Karpas-422 (cell line): ENCODE data around the gene CMKLR1. TPM values are rescaled to one million over a fixed set of nuclear protein-coding genes. Genes with fewer than 3 reads are reported as not detected.
A peak's percentile ranks its signal among the peaks of the same experiment; 100 is the strongest.

ENCODE experiments used
- DNase-seq: peaks from one replicate; pipeline ENCODE4 v3.0.0-alpha.2; 2015
- H2AFZ ChIP-seq: fragments of 200-600 bp; sonication (generic); 2 replicates; pipeline ENCODE4 v1.6.1; 2014; ENCODE audit warnings: antibody characterized with exemption, low read length, mixed read lengths
- H3K27ac ChIP-seq: fragments of 200-600 bp; sonication (generic); 2 replicates; pipeline ENCODE4 v1.5.1; 2014; ENCODE audit warnings: mild to moderate bottlenecking, low read length, moderate library complexity
- H3K27me3 ChIP-seq: fragments of 200-600 bp; sonication (generic); 2 replicates; pipeline ENCODE4 v1.6.1; 2014; ENCODE audit warnings: low read length, mixed read lengths
- H3K36me3 ChIP-seq: fragments of 200-600 bp; sonication (generic); 2 replicates; pipeline ENCODE4 v1.6.1; 2014; ENCODE audit warnings: low read length, mixed read lengths; ENCODE audit not compliant: insufficient read depth
- H3K4me1 ChIP-seq: fragments of 200-600 bp; sonication (generic); 2 replicates; pipeline ENCODE4 v1.6.1; 2014; ENCODE audit warnings: mild to moderate bottlenecking, low read length, mixed read lengths
- H3K4me2 ChIP-seq: fragments of 200-600 bp; sonication (generic); 2 replicates; pipeline ENCODE4 v1.6.1; 2014; ENCODE audit warnings: low read length, low read depth, mild to moderate bottlenecking; ENCODE audit not compliant: poor library complexity, severe bottlenecking
- H3K4me3 ChIP-seq: fragments of 200-600 bp; sonication (generic); 2 replicates; pipeline ENCODE4 v1.5.1; 2014; ENCODE audit warnings: mild to moderate bottlenecking, antibody characterized with exemption, low read length, mixed read lengths
- H3K79me2 ChIP-seq: fragments of 200-600 bp; sonication (generic); 2 replicates; pipeline ENCODE4 v1.6.1; 2014; ENCODE audit warnings: mild to moderate bottlenecking, low read length, mixed read lengths
- H3K9ac ChIP-seq: fragments of 200-600 bp; sonication (generic); 2 replicates; pipeline ENCODE4 v1.6.0; 2014; ENCODE audit warnings: low read length
- H3K9me2 ChIP-seq: fragments of 200-600 bp; sonication (generic), shearing (Covaris generic); replicated peaks from 2 replicates; pipeline ENCODE4 v1.6.0; 2014; ENCODE audit warnings: mild to moderate bottlenecking, low read length, moderate library complexity; ENCODE audit not compliant: insufficient read depth
- H3K9me3 ChIP-seq: fragments of 300-700, 200-600 bp; sonication (generic); 2 replicates; pipeline ENCODE4 v1.6.1; 2014; ENCODE audit warnings: low read length, mixed read lengths
- H4K20me1 ChIP-seq: fragments of 200-600 bp; sonication (generic); 2 replicates; pipeline ENCODE4 v1.6.1; 2014; ENCODE audit warnings: mild to moderate bottlenecking, antibody characterized with exemption, low read length, low read depth; ENCODE audit not compliant: insufficient read depth
- total RNA-seq: library from RNA; depleted of rRNA; stranded (reverse); fragments of >200 nt; shearing (Covaris generic); gene quantifications from 2 replicates; pipeline ENCODE4 v1.2.3, GENCODE V29; 2014; ENCODE audit warnings: low replicate concordance

Gene CMKLR1
- total RNA-seq, 1 experiment from 2014 or later, result not detected

DNA sequence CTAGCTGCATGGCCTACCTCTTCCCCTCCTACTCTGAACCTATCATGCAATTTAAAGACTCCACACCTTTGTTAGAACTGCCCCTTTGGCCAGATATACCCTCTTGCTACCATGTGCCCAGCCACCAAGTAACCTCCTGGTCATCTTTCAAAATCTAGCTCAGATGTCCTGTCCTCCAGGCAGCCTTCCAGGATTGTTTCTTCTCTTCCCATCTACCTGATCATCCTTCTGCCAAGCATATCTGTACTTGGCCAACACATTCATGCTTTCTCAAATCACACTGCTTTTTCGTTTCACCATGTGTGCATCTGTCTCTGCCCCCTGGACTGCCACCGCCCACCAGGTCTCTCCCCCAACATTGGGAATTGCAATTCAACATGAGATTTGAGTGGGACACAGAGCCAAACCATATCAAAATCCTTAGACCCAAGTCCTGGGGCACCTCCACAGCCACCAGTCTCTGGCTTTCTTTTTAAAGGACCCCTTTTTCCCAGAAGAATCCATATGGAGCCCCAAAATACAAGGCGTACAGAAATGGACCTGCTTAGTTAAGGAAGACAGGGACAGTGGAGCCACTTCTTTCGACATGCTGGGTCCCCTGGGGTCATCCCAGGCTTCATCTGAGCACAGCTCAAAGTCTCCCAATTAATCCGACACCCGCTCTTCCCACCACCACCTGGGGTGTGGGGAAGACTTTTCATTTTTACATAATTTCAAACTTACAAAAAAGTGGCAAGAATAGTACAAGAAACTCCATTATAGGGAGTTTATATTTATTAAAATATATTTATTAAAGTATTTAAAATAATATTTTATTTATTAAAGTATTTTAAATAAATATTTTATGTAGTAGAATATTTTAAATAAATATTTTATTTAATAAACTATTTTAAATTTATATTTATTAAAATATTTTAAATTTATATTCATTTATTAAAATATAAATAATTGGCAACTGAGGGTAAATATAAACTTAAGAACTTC lies 7.9 kb upstream of the CMKLR1 start:
- Histone ChIP-seq H3K9me3 (no peaks in the 10 kb centered on the region), H3K4me2 (no peak overlapping the region), H3K27ac (no peak overlapping the region), H3K9ac (no peak overlapping the region), H3K9me2 (no peaks in the 10 kb centered on the region), H3K27me3 (no peaks in the 10 kb centered on the region), H3K4me3 (no peak overlapping the region), H3K4me1 (no peaks in the 10 kb centered on the region), H3K36me3 (no peaks in the 10 kb centered on the region), H2AFZ (no peak overlapping the region), H4K20me1 (no peaks in the 10 kb centered on the region), H3K79me2 (no peaks in the 10 kb centered on the region)
- no peak for DNase-seq

DNA sequence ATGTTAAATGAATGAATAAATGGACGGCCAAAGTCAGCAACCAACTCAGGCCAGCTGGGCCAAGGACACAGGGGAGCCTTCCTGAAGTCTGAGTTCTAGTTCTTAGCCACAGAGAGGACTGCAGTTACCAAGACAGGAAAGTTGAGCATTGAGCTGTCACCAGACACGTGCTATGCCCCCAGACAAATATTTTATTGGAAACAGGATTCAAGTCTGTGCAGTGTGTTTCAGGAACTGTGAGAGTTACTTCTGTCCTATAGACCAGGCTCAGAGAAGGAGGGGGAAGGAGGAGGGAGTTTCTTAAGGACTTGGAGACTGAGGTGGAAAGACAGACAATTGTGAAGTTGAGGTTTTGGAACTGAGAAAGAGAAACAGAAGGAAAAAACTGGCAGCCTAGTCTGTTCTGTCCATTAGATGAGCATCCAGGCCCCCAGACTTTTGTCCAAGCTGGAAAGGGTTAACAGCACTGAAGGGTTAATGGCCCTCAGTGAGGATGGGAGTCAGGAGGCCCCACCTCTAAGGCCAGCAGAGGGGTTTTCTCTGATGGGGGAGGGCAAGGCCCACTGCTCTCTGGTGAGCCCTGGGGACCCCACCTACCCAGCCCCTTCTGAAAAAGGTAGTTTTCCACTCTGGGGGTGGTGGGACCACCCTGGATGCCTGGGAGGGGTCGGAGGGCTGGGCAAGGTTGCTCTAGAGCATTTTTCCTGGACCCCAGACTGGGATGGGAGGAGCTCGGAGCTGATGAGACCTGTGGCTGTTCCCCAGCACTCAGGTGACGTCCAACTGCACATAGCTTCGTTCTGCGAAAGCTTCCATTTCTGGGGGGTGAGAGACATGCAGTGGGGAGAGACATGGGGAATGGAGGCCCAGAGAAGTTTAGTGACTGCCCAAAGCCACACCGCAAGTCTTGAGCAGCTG lies 6.9 kb upstream of the CMKLR1 start:
- DNase-seq, result no peak
- Histone ChIP-seq H3K4me1 (no peaks in the 10 kb centered on the region), H3K27ac (no peak overlapping the region), H3K9ac (no peak overlapping the region), H3K4me2 (no peak overlapping the region), H2AFZ (no peak overlapping the region), H3K79me2 (no peaks in the 10 kb centered on the region), H3K36me3 (no peaks in the 10 kb centered on the region), H3K9me3 (no peaks in the 10 kb centered on the region), H4K20me1 (no peaks in the 10 kb centered on the region), H3K9me2 (no peaks in the 10 kb centered on the region), H3K4me3 (no peak overlapping the region), H3K27me3 (no peaks in the 10 kb centered on the region)

DNA sequence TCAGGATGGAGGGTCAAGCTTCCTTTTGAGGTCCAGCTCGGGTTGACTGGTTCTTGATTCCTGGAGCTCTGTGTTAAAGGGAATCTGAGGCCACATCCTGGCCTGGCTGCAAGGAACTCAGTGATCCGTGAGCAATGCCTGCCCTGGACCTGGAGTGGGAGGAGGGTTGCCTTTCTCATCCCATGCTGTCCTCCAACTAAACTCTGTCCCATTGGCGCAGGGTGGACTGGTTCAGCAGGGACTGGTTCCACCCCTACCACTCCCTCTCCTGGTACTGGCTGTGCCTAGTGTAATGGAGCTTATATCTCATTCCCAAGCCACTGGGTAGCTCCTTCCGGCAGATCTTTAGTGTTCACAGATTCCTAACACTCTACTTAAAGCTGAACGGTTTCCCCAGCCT lies 3.9 kb upstream of the CMKLR1 start:
- no peaks in the 10 kb centered on the region for H3K27me3 ChIP-seq
- no peaks in the 10 kb centered on the region for H3K36me3 ChIP-seq
- H3K4me3 ChIP-seq, result no peak overlapping the region

DNA sequence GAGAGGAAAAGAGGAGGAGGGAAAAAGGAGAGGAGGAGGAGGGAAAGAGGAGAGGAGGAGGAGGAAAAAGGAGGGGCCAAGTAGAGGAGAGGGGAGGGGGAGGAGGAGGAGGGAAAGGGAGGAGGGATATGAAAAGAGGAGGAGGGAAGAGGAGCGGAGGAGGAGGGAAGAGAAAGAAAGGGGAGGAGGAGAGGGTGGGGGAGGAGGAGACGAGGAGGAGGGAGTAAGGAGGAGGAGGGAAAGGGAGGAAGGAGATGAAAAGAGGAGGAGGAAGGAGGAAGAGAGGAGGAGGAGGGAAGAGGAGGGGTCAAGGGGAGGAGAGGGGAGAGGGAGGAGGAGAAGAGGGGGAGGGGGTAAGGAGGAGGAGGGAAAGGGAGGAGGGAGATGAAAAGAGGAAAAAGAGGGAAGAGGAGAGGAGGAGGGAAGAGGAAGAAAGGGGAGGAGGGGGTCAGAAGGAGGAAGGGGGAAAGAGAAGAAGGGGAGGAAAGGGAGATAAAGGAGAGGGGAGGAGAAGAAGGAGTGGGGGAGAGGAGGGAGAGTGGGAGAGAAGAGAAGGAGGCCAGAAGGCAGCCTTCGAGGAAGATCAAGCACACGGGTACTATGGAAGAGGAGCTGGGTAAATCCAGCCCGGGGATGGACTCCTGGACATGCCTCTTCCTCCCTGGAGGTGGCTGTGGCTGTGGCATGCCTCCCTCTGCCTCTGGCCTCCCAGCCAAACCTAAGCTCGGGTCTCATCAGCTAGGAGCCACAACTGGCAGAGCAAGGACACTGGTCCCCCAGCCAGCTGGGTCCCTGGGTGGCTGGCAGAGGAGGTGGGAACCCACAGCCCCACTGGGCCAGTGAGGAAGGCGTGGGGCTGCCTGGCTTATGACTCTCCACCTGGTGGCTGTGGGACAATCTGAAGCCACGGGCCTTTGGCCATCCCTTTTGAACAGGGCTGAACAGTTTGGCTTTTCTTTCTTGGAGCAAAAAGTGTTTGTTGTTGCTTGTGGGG lies 3.0 kb upstream of the CMKLR1 start:
- Histone ChIP-seq H2AFZ (no peak overlapping the region), H3K27me3 (no peaks in the 10 kb centered on the region), H3K4me3 (no peak overlapping the region)

More for the DNA sequence above, 3.9 kb upstream of the CMKLR1 start:
- no peak for DNase-seq
- Histone ChIP-seq H3K9me2 (no peaks in the 10 kb centered on the region), H3K9me3 (no peaks in the 10 kb centered on the region), H3K4me1 (no peaks in the 10 kb centered on the region), H3K9ac (no peak overlapping the region), H3K79me2 (no peaks in the 10 kb centered on the region), H2AFZ (no peak overlapping the region), H3K27ac (no peak overlapping the region), H4K20me1 (no peaks in the 10 kb centered on the region), H3K4me2 (no peak overlapping the region)

DNA sequence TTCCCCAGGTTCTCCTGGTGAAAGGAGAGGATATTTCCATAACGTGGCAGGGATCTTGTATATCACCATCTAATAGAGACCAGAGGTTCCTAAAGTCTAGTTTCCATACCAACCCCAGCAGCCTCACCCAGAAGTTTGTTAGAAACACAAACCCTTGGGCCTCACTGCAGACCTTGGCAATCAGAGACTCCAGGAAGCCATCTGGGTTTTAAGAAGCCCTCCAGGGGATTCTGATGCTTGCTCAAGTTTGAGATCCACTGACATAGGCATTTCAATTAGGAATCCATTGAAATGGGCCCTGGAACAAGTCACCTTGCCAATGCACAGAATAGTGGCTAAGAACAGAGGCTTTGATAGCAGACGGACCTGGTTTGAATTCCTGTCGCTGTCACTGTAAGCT lies 2.2 kb upstream of the CMKLR1 start:
- H3K27ac ChIP-seq, result no peak overlapping the region
- no peaks in the 10 kb centered on the region for H3K9me2 ChIP-seq
- no peak overlapping the region for H3K4me2 ChIP-seq
- H4K20me1 ChIP-seq, result no peaks in the 10 kb centered on the region
- no peak overlapping the region for H3K9ac ChIP-seq
- no peak for DNase-seq
- H3K36me3 ChIP-seq, result no peaks in the 10 kb centered on the region
- no peaks in the 10 kb centered on the region for H3K9me3 ChIP-seq
- H3K79me2 ChIP-seq, result no peaks in the 10 kb centered on the region
- H2AFZ ChIP-seq, result no peak overlapping the region
- H3K4me3 ChIP-seq, result no peak overlapping the region
- H3K4me1 ChIP-seq, result no peaks in the 10 kb centered on the region
- H3K27me3 ChIP-seq, result no peaks in the 10 kb centered on the region

More for the DNA sequence above, 3.0 kb upstream of the CMKLR1 start:
- H4K20me1 ChIP-seq, result no peaks in the 10 kb centered on the region
- no peaks in the 10 kb centered on the region for H3K4me1 ChIP-seq
- no peak overlapping the region for H3K9ac ChIP-seq
- H3K4me2 ChIP-seq, result no peak overlapping the region
- no peaks in the 10 kb centered on the region for H3K36me3 ChIP-seq
- no peak overlapping the region for H3K27ac ChIP-seq
- H3K9me3 ChIP-seq, result no peaks in the 10 kb centered on the region
- DNase-seq, result no peak
- no peaks in the 10 kb centered on the region for H3K79me2 ChIP-seq
- no peaks in the 10 kb centered on the region for H3K9me2 ChIP-seq

- no peak overlapping the region for H3K9ac ChIP-seq
- H3K9me3 ChIP-seq, result no peaks in the 10 kb centered on the region
- no peaks in the 10 kb centered on the region for H3K4me1 ChIP-seq
- no peak for DNase-seq
- H2AFZ ChIP-seq, result no peak overlapping the region
- no peaks in the 10 kb centered on the region for H4K20me1 ChIP-seq
- H3K36me3 ChIP-seq, result no peaks in the 10 kb centered on the region
- no peak overlapping the region for H3K4me2 ChIP-seq
- no peak overlapping the region for H3K27ac ChIP-seq
- H3K4me3 ChIP-seq, result no peak overlapping the region
- no peaks in the 10 kb centered on the region for H3K79me2 ChIP-seq
- no peaks in the 10 kb centered on the region for H3K9me2 ChIP-seq
- no peaks in the 10 kb centered on the region for H3K27me3 ChIP-seq
Observed at GRCh38 chr12:108340037-108340436, 926 bp upstream of the CMKLR1 start.

DNA sequence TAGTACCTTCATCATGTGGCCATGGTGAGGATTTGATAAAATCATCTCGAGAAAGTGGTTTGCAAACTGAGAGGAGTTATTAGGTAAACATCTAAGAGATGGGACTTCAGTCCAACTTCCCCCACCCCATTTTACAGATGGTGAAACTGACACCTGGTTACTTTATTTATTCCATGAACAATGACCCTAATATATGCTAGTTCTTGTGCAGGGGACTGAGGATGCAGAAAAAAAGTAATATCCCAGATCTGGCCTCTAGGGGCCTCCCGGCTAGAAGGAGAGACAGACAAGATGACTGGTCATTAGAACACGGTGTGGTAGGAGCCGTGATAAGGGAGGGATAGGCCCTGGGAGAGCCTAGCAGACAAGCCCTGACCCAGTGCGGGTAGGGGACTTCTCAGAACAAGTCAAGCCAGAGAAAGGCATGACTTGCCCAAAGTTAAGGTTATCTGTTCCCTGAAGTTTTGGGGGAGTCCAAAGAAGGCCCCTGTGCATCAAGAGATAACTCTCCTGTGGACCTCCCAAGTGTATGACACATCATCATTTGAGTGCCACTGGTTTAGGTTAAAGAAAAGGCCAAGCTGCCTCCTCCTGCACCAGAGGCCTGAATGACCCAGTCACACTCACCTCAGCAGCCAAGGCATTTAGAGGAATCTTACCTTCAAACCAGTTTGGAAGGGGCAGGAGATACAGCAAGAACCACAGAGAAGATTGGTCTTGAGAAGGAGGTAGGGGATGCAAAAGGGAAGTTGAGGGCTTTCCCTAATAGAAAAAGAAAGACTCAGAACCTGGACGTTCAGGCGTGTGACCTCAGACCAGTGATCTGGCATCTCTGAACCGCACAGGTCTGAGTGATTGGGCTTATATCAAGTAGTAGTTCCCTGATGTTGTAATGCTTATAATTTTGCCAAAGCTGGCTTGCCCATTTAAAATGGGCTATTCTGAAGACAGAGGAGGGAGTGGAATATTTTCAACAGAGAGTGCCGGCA lies 1.6 kb downstream of the CMKLR1 start:
- no peak overlapping the region for H3K9ac ChIP-seq
- H3K4me2 ChIP-seq, result no peak overlapping the region
- H4K20me1 ChIP-seq, result no peaks in the 10 kb centered on the region
- no peaks in the 10 kb centered on the region for H3K9me3 ChIP-seq
- no peak overlapping the region for H3K4me3 ChIP-seq
- no peaks in the 10 kb centered on the region for H3K36me3 ChIP-seq
- peak; percentile 68 for DNase-seq
- no peaks in the 10 kb centered on the region for H3K27me3 ChIP-seq
- H3K9me2 ChIP-seq, result no peaks in the 10 kb centered on the region
- no peaks in the 10 kb centered on the region for H3K4me1 ChIP-seq
- no peaks in the 10 kb centered on the region for H3K79me2 ChIP-seq
- H2AFZ ChIP-seq, result no peak overlapping the region
- no peak overlapping the region for H3K27ac ChIP-seq
